ENCODE data around the gene GALNT2.

GALNT2 gene

DNA sequence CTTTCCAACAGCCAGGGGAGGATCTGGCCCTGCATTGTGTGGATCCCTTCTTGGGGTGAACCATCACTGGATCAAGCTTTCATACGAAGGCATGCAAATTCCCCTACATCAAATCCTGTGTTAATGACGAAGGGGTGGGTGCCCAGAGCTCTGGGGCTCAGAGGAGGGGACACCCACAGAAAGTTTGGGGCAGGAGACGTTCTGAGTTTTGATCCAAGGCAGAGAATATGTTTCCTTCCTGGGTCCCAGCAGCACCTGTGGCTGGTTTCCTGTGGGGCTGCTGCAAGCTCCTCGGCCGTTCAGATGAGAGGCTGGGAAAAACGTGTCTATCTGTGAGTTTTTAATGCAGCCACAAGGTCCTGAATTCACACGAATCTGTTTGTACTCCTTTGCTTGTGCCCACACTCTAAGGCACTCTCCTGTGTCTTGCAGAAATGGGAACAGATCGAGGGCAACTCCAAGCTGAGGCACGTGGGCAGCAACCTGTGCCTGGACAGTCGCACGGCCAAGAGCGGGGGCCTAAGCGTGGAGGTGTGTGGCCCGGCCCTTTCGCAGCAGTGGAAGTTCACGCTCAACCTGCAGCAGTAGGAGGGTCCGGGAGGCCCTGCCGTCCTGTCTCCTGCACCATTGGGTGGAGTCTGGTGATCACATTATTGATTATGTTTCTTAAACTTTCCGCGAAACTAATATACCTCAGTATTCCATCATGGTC, 212.0 kb downstream of the GALNT2 start:
- H3K4me3 ChIP-seq (ENCODE audit: low read depth, low read length): no peak overlapping the region
- TF ChIP-seq, protein P1, sequence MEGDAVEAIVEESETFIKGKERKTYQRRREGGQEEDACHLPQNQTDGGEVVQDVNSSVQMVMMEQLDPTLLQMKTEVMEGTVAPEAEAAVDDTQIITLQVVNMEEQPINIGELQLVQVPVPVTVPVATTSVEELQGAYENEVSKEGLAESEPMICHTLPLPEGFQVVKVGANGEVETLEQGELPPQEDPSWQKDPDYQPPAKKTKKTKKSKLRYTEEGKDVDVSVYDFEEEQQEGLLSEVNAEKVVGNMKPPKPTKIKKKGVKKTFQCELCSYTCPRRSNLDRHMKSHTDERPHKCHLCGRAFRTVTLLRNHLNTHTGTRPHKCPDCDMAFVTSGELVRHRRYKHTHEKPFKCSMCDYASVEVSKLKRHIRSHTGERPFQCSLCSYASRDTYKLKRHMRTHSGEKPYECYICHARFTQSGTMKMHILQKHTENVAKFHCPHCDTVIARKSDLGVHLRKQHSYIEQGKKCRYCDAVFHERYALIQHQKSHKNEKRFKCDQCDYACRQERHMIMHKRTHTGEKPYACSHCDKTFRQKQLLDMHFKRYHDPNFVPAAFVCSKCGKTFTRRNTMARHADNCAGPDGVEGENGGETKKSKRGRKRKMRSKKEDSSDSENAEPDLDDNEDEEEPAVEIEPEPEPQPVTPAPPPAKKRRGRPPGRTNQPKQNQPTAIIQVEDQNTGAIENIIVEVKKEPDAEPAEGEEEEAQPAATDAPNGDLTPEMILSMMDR (IDR thresholded peaks at IDR 0.05; ENCODE audit: borderline replicate concordance, insufficient read depth, low read depth, low read length): no peak

DNA sequence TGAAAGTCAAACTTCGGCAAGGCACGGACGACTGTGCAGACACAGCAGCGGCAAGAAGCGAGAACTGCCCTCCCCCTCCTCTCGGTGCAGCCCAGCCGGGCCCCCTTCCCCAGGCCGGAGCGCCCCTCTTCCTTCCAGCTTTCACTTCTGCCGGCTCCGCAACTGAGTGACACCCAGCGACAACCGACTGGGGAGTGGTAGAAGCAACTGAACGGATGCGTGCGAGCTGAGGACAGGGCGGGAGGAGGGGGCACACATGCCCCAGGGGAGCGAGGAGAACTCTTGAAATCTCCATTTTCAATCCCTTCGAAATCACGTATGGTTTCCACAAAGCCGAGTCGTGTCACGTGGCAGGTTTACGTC, 212.5 kb downstream of the GALNT2 start:
- no peak overlapping the region for H3K4me3 ChIP-seq (ENCODE audit: low read depth, low read length)
- TF ChIP-seq, protein P1 (IDR thresholded peaks at IDR 0.05; ENCODE audit: borderline replicate concordance, insufficient read depth, low read depth, low read length): no peak

DNA sequence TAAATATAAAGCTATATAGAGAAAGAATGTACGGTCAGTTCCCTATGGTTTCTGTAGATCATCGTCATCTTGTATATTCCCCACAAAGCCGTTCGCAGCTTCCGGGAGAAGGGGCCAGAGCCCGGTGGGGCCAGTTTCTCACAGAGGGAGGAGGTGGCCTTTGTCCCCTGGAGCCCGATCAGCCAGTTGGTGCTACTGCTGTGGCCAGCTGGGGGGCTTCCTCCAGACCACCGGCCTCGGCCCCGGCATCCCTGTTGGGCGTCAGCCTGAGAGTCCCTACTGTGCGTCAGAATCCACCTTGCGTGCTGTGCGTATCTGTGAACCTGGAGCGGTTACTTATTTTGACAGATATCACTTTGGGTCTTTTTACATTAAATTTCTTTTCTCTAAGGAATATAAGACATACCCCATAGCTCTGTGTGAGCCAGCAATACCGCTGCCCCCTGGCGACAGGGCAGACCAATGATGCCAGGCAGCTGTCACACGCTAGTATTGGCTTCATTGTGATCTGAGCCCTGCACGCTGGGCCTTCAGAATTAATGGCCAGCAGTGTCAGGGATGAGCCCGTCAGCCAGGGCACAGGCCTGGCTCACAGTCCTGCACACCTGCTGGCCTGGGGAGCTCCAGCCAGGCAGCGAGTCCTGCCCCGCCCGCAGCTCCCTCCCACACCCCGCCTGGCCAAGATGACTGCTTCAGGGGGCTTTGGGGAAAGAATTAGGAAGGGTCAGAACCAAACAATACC, 213.2 kb downstream of the GALNT2 start:
- TF ChIP-seq, protein P1 (IDR thresholded peaks at IDR 0.05; ENCODE audit: borderline replicate concordance, insufficient read depth, low read depth, low read length): no peak
- no peak overlapping the region for H3K4me3 ChIP-seq (ENCODE audit: low read depth, low read length)

DNA sequence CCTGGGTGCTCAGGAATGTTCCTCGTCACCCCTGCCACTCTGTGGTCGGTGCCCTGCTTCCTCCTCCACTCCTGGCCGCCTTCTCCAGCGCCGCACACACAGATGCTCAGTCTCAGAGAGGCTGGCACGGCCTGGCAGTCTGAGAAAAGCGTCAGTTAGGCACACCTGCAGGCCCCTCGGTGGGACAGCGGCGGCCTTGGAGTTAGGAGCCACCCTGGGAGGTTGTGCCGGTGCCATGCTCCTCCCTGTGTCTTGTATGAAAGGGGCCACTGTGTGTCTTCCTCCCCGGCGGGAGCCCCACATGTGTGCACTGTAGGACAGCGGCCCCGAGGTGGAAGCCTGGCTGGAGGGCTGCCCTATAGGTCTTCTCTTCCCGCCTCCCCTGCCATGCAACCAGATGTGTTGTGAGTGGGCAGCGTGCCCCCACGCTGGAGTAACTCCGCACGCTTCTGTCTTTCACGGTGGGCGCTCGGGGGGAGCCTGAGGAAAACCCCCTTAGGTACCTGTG, 213.9 kb downstream of the GALNT2 start:
- no peak overlapping the region for H3K4me3 ChIP-seq (ENCODE audit: low read depth, low read length)
- TF ChIP-seq, protein P1 (IDR thresholded peaks at IDR 0.05; ENCODE audit: borderline replicate concordance, insufficient read depth, low read depth, low read length): no peak

DNA sequence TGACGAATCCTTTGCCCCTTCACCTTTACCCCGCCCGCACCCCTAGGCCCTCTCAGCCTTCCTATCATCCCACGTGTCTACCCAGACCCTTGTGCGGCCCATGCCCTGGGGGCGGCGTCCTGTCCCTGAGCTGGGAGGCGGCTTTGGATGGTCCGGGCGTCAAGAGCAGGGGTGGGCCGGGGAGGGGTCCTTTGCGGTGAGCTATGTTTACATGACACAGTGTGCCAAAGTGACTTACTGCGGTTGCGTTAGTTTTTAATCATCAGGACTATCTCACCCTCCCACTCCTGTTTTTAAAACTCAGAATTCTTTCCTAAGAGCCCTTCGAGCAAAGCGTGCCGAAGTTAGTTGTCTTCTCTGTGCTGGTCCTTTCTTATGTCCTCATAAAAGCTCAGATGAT, 214.5 kb downstream of the GALNT2 start:
- TF ChIP-seq, protein P1 (IDR thresholded peaks at IDR 0.05; ENCODE audit: borderline replicate concordance, insufficient read depth, low read depth, low read length): no peak
- no peak overlapping the region for H3K4me3 ChIP-seq (ENCODE audit: low read depth, low read length)

DNA sequence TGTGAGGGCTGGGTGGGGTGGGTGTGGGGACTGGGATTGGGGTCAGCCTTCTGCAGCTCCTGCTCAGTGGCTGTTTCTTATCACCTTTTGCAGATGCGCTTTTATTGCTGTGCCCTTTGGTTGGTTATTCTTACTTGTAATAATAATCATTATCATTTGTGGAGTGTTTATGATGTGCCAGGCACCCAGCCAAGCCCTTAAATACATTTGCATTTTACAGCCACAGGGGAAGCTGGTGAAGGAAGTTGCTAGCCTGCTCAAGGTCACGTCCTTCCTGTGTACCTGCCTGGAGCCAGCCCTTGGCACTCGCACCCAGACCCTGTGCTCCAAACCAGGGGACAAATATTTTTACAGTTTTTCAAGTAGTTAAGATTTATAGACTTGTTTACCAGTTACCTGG, 215.1 kb downstream of the GALNT2 start:
- H3K4me3 ChIP-seq (ENCODE audit: low read depth, low read length): no peak overlapping the region
- TF ChIP-seq, protein P1 (IDR thresholded peaks at IDR 0.05; ENCODE audit: borderline replicate concordance, insufficient read depth, low read depth, low read length): no peak

DNA sequence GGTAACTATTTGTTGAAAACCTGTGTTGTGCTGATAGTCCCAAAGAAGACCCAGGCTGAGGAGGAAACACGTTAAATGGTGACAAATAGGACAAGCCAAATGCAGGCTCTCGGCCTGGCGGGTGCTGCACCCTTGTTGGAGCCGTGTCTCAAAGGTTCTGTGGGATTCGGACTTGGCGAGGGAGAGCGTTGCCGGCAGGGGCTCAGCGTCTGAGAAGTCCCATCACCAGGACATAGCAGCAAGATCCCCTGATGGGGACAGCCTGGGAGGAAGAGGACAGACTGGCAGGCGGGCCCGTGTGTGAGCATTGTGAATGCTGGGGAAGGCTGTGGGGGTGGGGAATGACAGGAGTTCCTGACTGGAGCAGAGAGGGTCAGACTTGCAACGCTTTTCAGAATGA, 216.6 kb downstream of the GALNT2 start:
- TF ChIP-seq, protein P1 (IDR thresholded peaks at IDR 0.05; ENCODE audit: borderline replicate concordance, insufficient read depth, low read depth, low read length): no peak
- H3K4me3 ChIP-seq (ENCODE audit: low read depth, low read length): no peak overlapping the region

Measured in GM12875 (cell line).